Midbrain (tissue), 1 donor: ENCODE measurements around the gene ZNF467.

ENCODE experiments used
- DNase-seq: peaks from one replicate; lab custom pipeline; 2025; lab: John Stamatoyannopoulos, UW

The ZNF467 gene

GRCh38 chr7:149727899-149728476 lies 45.4 kb downstream of the ZNF467 start:
- no peak for DNase-seq

GRCh38 chr7:149727053-149727898 lies 46.1 kb downstream of the ZNF467 start:
- DNase-seq = no peak

- no peak for DNase-seq
Measured at GRCh38 chr7:149725916-149726315, 47.5 kb downstream of the ZNF467 start.

GRCh38 chr7:149725426-149725821 lies 48.0 kb downstream of the ZNF467 start:
- no peak for DNase-seq

- no peak for DNase-seq
Measured at GRCh38 chr7:149724661-149725425, 48.5 kb downstream of the ZNF467 start.

- no peak for DNase-seq
Measured at GRCh38 chr7:149723795-149724495, 49.4 kb downstream of the ZNF467 start.

GRCh38 chr7:149723082-149723767 lies 50.2 kb downstream of the ZNF467 start:
- no peak for DNase-seq

- no peak for DNase-seq
Measured at GRCh38 chr7:149722356-149722957, 50.9 kb downstream of the ZNF467 start.

GRCh38 chr7:149721084-149721601 lies 52.2 kb downstream of the ZNF467 start:
- no peak for DNase-seq

- peak; percentile 88 for DNase-seq
Measured at GRCh38 chr7:149720372-149721083, 52.9 kb downstream of the ZNF467 start.

GRCh38 chr7:149719912-149720335 lies 53.5 kb downstream of the ZNF467 start:
- DNase-seq = no peak

GRCh38 chr7:149719050-149719899 lies 54.1 kb downstream of the ZNF467 start:
- no peak for DNase-seq

GRCh38 chr7:149718730-149719049 lies 54.7 kb downstream of the ZNF467 start:
- no peak for DNase-seq

- DNase-seq = no peak
Measured at GRCh38 chr7:149717481-149717880, 55.9 kb downstream of the ZNF467 start.

- DNase-seq = no peak
Measured at GRCh38 chr7:149716932-149717307, 56.5 kb downstream of the ZNF467 start.

- DNase-seq = no peak
Measured at GRCh38 chr7:149716007-149716931, 57.1 kb downstream of the ZNF467 start.

GRCh38 chr7:149715476-149715875 lies 57.9 kb downstream of the ZNF467 start:
- DNase-seq = no peak

- no peak for DNase-seq
Measured at GRCh38 chr7:149714910-149715471, 58.4 kb downstream of the ZNF467 start.
